ENCODE data around the gene DMD.

- TF ChIP-seq, protein P1, sequence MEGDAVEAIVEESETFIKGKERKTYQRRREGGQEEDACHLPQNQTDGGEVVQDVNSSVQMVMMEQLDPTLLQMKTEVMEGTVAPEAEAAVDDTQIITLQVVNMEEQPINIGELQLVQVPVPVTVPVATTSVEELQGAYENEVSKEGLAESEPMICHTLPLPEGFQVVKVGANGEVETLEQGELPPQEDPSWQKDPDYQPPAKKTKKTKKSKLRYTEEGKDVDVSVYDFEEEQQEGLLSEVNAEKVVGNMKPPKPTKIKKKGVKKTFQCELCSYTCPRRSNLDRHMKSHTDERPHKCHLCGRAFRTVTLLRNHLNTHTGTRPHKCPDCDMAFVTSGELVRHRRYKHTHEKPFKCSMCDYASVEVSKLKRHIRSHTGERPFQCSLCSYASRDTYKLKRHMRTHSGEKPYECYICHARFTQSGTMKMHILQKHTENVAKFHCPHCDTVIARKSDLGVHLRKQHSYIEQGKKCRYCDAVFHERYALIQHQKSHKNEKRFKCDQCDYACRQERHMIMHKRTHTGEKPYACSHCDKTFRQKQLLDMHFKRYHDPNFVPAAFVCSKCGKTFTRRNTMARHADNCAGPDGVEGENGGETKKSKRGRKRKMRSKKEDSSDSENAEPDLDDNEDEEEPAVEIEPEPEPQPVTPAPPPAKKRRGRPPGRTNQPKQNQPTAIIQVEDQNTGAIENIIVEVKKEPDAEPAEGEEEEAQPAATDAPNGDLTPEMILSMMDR (IDR thresholded peaks at IDR 0.05; ENCODE audit: insufficient read depth, low read depth, low read length), result no peak
- TF ChIP-seq EZH2 (IDR thresholded peaks at IDR 0.05; ENCODE audit: insufficient read depth, low read length), result no peak
Observed at GRCh38 chrX:31269914-31270313, 1941.4 kb downstream of the DMD start.

Measured in astrocyte (in vitro differentiated cells and primary cell).